SJSA1 (cell line): ENCODE results near the gene GPR135. TPM values are rescaled to one million over a fixed set of nuclear protein-coding genes. Genes with fewer than 3 reads are reported as not detected.

Experiments
- DNase-seq, 2 experiments: peaks; one replicate each; pipeline ENCODE4 v3.0.0-alpha.2; 2015 to 2020; ENCODE audit warnings: low spot score in 2 of 2, low read depth in 1 of 2
- H3K27ac ChIP-seq: fragments of 250-450 bp; sonication (Bioruptor Pico); 2 replicates; pipeline ENCODE4 v1.5.1; 2020; ENCODE audit warnings: mild to moderate bottlenecking, moderate library complexity
- H3K27me3 ChIP-seq: fragments of 250-450 bp; sonication (Bioruptor Pico); replicated peaks from 2 replicates; pipeline ENCODE4 v1.5.1; 2020; ENCODE audit warnings: mild to moderate bottlenecking, moderate library complexity
- H3K36me3 ChIP-seq: fragments of 250-450 bp; sonication (Bioruptor Pico); 2 replicates; pipeline ENCODE4 v1.5.1; 2020; ENCODE audit warnings: mild to moderate bottlenecking
- H3K4me1 ChIP-seq: fragments of 250-450 bp; sonication (Bioruptor Pico); replicated peaks from 2 replicates; pipeline ENCODE4 v1.6.1; 2021; ENCODE audit warnings: mild to moderate bottlenecking
- H3K4me3 ChIP-seq: fragments of 250-450 bp; sonication (Bioruptor Pico); 2 replicates; pipeline ENCODE4 v1.5.1; 2020; ENCODE audit warnings: mild to moderate bottlenecking
- H3K9me3 ChIP-seq: fragments of 250-450 bp; sonication (Bioruptor Pico); replicated peaks from 2 replicates; pipeline ENCODE4 v1.5.1; 2020; ENCODE audit warnings: mild to moderate bottlenecking
- total RNA-seq: library from RNA; depleted of rRNA; stranded (reverse); fragments of >200 nt; shearing (Covaris generic); gene quantifications from 2 replicates; pipeline ENCODE4 v1.2.3, GENCODE V29; 2014

Gene GPR135
- total RNA-seq, 1 experiment from 2014 or later, result 2.7 TPM

- peak; percentile 65 to 66 for DNase-seq
- Histone ChIP-seq H3K27ac (peak overlapping the region; percentile 98), H3K4me1 (peaks cover 30% of the 10 kb centered on the region), H3K9me3 (no peaks in the 10 kb centered on the region), H3K36me3 (peaks cover 46% of the 10 kb centered on the region), H3K4me3 (peak overlapping the region; percentile 89), H3K27me3 (no peaks in the 10 kb centered on the region)
These were observed 18.2 kb upstream of the GPR135 start for GRCh38 chr14:59483363-59483762.

GRCh38 chr14:59482541-59483331 lies 17.6 kb upstream of the GPR135 start:
- no peaks in the 10 kb centered on the region for H3K9me3 ChIP-seq
- peaks cover 45% of the 10 kb centered on the region for H3K36me3 ChIP-seq
- H3K27me3 ChIP-seq, result no peaks in the 10 kb centered on the region
- peak overlapping the region; percentile 98 for H3K27ac ChIP-seq
- peak overlapping the region; percentile 89 for H3K4me3 ChIP-seq
- peaks cover 28% of the 10 kb centered on the region for H3K4me1 ChIP-seq
- peak; percentile 90 to 91 for DNase-seq

GRCh38 chr14:59481871-59482540 lies 16.8 kb upstream of the GPR135 start:
- Histone ChIP-seq H3K27ac (peak overlapping the region; percentile 98), H3K4me1 (peaks cover 28% of the 10 kb centered on the region), H3K36me3 (peaks cover 47% of the 10 kb centered on the region), H3K27me3 (no peaks in the 10 kb centered on the region), H3K4me3 (peak overlapping the region; percentile 89), H3K9me3 (no peaks in the 10 kb centered on the region)
- DNase-seq, result peak in 1 of 2 experiments; percentile 76

DNA sequence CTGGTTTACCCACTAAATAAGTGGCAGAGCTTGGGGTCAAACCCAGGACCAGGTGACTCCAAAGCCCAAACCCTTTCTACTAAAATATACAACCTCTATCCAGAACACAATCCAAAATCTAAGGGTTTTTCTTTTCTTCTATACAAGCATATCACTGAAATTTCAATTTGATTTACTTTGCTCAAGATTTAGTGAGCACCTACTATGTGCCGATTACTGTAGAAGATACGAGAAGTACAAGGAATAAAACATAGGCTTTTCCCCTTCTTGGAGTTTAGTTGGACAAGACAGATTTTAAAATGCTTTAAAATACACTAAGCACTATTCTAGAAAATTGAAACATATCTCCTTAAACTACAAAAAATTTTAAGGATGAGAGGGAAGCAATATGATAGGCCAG lies 16.2 kb upstream of the GPR135 start:
- DNase-seq, result no peak
- Histone ChIP-seq H3K27me3 (no peaks in the 10 kb centered on the region), H3K36me3 (peaks cover 49% of the 10 kb centered on the region), H3K9me3 (no peaks in the 10 kb centered on the region), H3K27ac (peak overlapping the region; percentile 98), H3K4me3 (peak overlapping the region; percentile 89), H3K4me1 (peaks cover 32% of the 10 kb centered on the region)

DNA sequence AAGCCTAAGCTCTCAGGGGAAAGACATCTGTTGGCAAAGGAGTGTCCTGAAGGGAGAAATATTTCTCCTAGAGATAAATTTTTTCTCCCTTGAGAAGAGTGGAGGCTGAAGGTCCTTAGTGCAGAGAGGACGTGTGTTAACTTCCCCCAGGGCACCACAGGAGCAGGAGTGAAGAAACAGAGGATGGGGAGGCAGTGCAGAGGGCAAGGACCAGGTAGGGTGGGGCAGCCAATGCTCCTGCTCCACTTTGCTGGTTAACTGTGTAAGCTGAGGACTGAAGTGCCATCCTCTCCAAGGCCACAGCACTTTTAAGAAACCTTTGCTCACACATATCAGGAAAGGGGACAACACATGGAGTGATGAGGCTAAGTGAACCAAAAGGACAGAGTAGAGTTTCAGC lies 15.0 kb upstream of the GPR135 start:
- H3K36me3 ChIP-seq, result peaks cover 62% of the 10 kb centered on the region
- no peaks in the 10 kb centered on the region for H3K9me3 ChIP-seq
- H3K4me1 ChIP-seq, result peaks cover 24% of the 10 kb centered on the region
- no peak overlapping the region for H3K27ac ChIP-seq
- no peak overlapping the region for H3K4me3 ChIP-seq
- DNase-seq, result no peak
- H3K27me3 ChIP-seq, result no peaks in the 10 kb centered on the region

DNA sequence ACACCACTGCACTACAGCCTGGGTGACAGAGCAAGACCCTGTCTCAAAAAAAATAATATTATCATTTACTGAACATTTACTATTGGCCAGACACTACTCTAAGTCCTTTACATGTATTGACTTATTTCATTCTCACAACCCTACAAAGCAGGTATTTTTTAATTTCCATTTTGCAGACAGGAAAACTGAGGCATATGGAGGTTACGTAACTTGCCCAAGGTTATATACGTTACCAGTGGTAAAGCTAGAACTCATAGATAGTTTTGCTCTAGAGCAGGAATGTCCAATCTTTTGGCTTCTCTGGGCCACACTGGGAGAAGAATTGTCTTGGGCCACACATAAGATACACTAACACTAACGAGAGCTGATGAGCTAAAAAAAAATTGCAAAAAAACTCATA lies 13.4 kb upstream of the GPR135 start:
- Histone ChIP-seq H3K9me3 (no peaks in the 10 kb centered on the region), H3K4me1 (peaks cover 31% of the 10 kb centered on the region), H3K27ac (no peak overlapping the region), H3K4me3 (no peak overlapping the region), H3K27me3 (no peaks in the 10 kb centered on the region), H3K36me3 (peaks cover 69% of the 10 kb centered on the region)
- DNase-seq, result no peak

- DNase-seq, result no peak
- no peaks in the 10 kb centered on the region for H3K27me3 ChIP-seq
- no peaks in the 10 kb centered on the region for H3K9me3 ChIP-seq
- peaks cover 87% of the 10 kb centered on the region for H3K36me3 ChIP-seq
- no peak overlapping the region for H3K4me3 ChIP-seq
- no peak overlapping the region for H3K27ac ChIP-seq
- peaks cover 12% of the 10 kb centered on the region for H3K4me1 ChIP-seq
These were observed 10.5 kb upstream of the GPR135 start for GRCh38 chr14:59475709-59476108.

GRCh38 chr14:59474172-59474571 lies 9.0 kb upstream of the GPR135 start:
- peaks cover 12% of the 10 kb centered on the region for H3K4me1 ChIP-seq
- no peak overlapping the region for H3K27ac ChIP-seq
- H3K27me3 ChIP-seq, result no peaks in the 10 kb centered on the region
- H3K4me3 ChIP-seq, result no peak overlapping the region
- H3K9me3 ChIP-seq, result no peaks in the 10 kb centered on the region
- DNase-seq, result no peak
- H3K36me3 ChIP-seq, result peaks cover 91% of the 10 kb centered on the region

DNA sequence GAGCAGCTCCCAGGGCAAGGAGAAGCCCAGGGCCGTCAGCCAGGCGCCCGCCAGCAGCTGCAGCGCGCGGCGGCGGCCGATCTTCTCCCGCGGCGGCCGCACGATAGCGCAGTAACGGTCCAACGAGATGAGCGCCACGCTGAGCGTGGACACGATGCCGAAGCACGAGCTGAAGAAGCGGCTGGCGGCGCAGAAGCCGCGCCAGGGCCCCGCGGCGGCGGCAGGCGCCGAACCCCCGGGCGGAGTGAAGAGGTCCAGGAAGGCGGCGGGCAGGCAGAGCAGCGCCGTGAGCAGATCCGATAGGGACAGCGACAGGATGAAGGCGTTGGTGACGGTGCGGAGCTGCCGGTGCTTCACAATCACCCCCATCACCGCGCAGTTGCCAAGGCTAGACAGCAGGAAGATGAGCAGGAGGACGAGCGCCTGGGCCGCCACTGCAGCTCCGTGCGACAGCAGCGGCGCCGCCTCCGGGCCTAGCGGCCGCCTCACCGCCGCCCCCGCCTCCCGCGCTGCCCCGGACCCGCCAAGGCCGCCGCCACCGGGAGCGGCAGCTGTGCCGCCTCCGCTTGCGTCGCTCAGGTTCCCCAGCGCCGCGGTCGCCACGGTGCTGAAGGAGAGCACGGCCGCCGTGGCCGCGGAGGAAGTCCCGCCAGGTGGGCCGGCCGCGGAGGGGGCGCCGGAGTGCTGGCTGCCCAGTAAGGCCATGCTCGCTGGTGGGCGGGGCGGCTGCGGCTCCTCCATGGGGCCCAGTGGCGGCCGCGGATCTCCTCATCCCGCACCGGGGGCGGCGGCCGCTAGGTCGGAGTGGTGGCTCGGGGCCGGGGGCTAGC lies 479 bp downstream of the GPR135 start:
- no peaks in the 10 kb centered on the region for H3K9me3 ChIP-seq
- H3K4me3 ChIP-seq, result no peak overlapping the region
- H3K36me3 ChIP-seq, result peaks cover 80% of the 10 kb centered on the region
- peaks cover 9% of the 10 kb centered on the region for H3K4me1 ChIP-seq
- no peaks in the 10 kb centered on the region for H3K27me3 ChIP-seq
- H3K27ac ChIP-seq, result no peak overlapping the region
- no peak for DNase-seq

DNA sequence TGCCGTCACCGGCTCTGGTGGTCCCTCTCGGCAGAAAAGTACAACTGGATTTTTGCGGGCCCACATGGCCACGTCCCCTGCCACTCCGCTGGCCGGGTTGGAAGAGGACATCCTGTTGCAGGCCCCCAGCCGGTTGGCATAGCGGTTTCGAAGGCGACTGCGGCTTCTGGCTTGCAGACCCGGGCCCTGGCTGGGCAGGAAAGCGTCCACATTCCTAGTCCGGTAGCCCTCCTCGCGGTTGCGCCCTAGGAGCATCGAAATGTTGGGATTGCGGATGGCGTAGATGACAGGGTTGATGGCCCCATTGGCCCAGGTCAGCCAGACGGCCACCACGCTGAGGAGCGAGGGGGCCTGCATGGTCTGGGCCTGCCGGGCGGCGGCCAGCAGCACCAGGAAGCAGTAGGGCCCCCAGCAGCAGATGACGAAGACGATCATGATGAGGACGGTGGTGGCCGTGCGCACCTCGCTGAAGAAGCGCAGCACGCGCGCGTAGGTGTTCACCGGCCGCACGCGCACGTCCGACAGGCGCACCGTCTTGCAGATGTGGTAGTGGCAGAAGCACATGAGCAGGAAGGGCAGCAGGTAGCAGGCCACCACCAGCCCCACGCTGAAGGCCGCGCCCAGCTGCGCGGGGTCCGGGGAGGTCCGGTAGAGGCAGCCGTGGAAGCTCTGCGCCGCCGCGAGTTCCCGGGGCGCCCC lies 1.2 kb downstream of the GPR135 start:
- Histone ChIP-seq H3K4me3 (no peak overlapping the region), H3K36me3 (peaks cover 82% of the 10 kb centered on the region), H3K27ac (no peak overlapping the region), H3K4me1 (peaks cover 9% of the 10 kb centered on the region), H3K27me3 (no peaks in the 10 kb centered on the region), H3K9me3 (no peaks in the 10 kb centered on the region)
- DNase-seq, result no peak

DNA sequence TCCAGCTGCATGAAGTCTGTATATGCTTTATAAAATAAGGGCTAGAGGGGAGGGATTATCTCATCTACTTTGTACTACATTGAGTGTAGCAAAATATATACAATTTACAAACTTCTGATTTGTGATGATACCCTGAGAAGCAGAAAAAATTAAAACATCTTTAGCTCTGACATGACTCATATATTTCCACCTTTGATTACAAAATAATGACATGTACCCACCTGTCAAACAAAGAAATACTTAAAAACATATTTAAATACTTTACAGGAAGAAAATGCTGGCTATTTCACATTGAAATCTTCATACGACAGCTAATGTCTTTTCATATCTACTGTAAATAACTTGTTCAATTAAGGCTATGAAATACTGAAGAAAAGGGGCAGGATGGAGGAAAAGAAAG lies 3.3 kb downstream of the GPR135 start:
- Histone ChIP-seq H3K36me3 (peaks cover 84% of the 10 kb centered on the region), H3K9me3 (no peaks in the 10 kb centered on the region), H3K4me1 (peaks cover 9% of the 10 kb centered on the region), H3K4me3 (no peak overlapping the region), H3K27me3 (no peaks in the 10 kb centered on the region), H3K27ac (no peak overlapping the region)
- no peak for DNase-seq

DNA sequence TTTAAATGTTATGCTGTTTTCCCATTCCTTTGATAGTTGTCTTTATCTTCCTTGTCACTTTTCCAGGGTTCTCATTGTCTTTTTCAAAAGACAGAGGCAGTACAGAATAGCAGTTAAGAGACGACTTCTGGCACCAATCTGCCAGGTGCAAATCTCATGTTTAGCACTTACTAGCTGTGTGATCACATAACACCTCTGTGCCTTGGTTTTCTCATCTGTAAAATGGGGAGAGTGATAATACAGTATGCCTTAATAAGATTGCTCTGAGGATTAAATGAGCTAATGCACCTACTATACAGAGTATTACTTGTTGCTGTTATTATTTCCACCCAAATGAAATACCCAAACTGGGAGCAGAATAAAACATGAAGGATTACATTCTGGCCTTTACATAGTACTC lies 4.8 kb downstream of the GPR135 start:
- no peaks in the 10 kb centered on the region for H3K9me3 ChIP-seq
- no peak overlapping the region for H3K27ac ChIP-seq
- no peak for DNase-seq
- peaks cover 90% of the 10 kb centered on the region for H3K36me3 ChIP-seq
- H3K4me3 ChIP-seq, result no peak overlapping the region
- peaks cover 9% of the 10 kb centered on the region for H3K4me1 ChIP-seq
- H3K27me3 ChIP-seq, result no peaks in the 10 kb centered on the region

GRCh38 chr14:59458486-59458885 lies 6.7 kb downstream of the GPR135 start:
- DNase-seq, result no peak
- Histone ChIP-seq H3K4me1 (peaks cover 16% of the 10 kb centered on the region), H3K27ac (no peak overlapping the region), H3K4me3 (no peak overlapping the region), H3K27me3 (no peaks in the 10 kb centered on the region), H3K36me3 (peaks cover 93% of the 10 kb centered on the region), H3K9me3 (no peaks in the 10 kb centered on the region)
